Activated CD8-positive, alpha-beta memory T cell treated with anti-CD3 and anti-CD28 coated beads for 48 hours (primary cell): ENCODE results near the gene GSTP1.
"Not testable (repeated sequence)": the region's sequence is repeated elsewhere in the genome, so short reads cannot be mapped to it uniquely, and the experiment has no call there.

Experiments
- DNase-seq, 3 experiments: peaks; one replicate each; pipeline ENCODE4 v3.0.0-alpha.2; 2020; ENCODE audit warnings: low read depth in 2 of 3, low spot score in 2 of 3

The GSTP1 gene

DNA sequence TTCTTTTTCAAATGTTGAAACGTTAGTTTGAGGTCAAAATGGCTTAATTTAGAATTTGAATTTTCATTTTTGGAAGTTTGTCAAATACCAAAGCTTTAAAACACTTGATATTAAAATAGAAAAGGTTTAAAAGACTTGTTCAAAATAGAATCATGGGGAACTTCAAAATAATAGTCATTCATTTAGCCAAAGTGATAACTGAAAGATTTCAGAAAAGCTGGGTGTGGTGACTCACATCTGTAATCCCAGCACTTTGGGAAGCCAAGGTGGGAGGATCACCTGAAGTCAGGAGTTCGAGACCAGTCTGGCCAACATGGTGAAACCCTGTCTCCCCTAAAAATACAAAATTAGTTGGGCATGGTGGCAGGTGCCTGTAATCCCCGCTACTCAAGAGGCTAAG, 10.9 kb downstream of the GSTP1 start:
- DNase-seq = no peak

DNA sequence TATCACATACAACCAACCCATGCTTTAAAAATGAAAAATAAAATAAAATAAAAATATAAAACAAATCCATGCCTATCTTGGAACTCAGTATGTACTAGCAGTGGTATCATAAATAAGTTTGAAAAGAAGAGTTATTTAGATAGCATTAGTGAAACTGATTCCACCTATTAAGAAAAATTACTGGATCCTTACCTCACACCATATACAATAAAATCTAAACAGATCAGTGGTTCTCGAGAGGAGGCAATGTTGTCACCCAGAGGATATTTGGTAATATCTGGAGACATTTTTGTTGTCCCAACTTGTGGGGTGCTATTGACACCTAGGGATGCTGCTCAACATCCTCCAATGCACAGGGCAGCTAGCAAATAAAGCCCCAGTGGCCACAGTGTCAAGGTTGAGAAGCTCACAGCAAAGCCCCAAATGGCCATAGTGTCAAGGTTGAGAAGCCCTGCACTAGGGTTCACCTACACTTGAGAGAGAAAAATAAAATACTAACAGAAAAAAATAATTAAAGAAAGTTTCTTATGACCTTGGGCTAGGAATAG, 13.2 kb downstream of the GSTP1 start:
- no peak for DNase-seq

DNA sequence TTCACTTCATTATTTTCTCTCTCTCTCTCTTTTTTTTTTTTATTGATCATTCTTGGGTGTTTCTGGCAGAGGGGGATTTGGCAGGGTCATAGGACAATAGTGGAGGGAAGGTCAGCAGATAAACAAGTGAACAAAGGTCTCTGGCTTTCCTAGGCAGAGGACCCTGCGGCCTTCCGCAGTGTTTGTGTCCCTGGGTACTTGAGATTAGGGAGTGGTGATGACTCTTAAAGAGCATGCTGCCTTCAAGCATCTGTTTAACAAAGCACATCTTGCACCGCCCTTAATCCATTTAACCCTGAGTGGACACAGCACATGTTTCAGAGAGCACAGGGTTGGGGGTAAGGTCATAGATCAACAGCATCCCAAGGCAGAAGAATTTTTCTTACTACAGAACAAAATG, 13.8 kb downstream of the GSTP1 start:
- DNase-seq = not testable (repeated sequence)

DNA sequence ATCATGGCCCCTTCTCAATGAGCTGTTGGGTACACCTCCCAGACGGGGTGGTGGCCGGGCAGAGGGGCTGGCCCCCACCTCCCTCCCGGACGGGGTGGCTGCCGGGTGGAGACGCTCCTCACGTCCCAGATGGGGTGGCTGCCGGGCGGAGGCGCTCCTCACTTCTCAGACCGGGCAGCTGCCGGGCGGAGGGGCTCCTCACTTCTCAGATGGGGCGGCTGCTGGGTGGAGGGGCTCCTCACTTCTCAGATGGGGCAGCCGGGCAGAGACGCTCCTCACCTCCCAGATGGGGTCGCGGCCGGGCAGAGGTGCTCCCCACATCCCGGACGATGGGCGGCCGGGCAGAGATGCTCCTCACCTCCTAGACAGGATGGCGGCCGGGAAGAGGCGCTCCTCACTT, 14.4 kb downstream of the GSTP1 start:
- DNase-seq = not testable (repeated sequence)

DNA sequence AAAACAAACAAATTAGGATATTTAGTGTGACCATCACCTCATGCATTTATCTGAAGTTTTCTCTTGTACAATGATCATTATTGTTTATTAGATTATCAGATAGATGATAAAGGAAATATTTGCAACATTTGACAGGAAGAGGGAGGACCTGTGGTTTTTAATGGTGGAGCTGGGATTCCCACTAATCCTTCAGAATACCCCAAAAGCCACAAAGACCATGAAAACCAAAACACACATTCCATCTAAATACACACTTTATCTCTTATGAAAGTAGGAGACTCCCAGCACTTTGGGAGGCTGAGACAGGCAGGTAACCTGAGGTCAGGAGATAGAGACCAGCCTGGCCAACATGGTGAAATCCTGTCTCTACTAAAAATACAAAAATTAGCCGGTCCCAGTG, 15.5 kb downstream of the GSTP1 start:
- DNase-seq = no peak

DNA sequence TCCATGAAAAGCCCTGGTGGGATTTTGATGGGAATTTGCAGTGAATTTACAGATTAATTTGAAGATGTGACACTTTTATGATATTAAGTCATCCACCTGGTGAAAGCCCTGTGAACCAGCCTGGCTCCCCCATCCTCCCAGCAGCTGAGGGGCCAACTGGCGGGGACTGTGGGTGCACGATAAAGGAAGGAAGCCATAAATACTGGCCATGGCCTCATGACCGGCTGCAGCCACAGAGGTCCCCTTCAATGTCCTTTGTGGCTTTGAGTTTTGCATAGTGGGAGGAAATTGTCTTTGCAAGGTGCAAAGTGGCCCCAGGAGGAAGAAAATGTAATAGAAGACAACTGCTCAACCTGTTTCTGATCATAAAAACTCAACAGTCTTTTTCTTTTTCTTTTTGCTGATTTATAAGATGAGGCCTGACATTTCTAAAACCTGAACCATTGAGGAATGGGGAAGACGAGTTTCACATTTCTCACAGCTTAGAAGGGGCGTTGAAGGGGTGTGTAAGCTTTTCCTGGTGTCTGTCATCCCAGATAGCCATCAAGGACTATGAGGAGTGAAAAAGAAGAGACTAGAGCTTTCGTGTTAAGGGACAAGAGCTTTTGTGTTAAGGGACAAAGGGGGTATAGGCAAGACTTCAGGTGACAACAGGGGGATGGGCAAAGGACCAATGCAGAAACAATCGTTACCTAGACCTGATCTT, 16.9 kb downstream of the GSTP1 start:
- DNase-seq = no peak

DNA sequence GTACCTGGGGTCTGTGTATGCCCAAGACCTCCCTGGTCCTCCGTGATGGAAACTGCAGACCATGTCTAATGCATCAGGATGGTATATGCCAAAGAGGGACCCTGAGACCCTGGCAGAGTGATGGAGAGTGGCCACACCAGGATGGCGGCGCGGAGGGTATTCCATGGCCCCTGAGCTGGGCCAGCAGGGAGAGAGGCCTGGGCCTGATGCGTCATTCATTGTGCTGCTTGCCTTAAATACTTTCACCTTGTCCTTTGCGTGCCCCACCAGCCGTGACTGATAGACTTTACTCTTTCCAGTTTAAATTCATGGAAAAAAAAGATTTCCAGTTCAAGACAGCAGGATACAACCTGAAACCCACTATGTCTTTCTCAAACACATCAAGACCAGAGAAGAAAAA, 17.5 kb downstream of the GSTP1 start:
- DNase-seq = no peak

DNA sequence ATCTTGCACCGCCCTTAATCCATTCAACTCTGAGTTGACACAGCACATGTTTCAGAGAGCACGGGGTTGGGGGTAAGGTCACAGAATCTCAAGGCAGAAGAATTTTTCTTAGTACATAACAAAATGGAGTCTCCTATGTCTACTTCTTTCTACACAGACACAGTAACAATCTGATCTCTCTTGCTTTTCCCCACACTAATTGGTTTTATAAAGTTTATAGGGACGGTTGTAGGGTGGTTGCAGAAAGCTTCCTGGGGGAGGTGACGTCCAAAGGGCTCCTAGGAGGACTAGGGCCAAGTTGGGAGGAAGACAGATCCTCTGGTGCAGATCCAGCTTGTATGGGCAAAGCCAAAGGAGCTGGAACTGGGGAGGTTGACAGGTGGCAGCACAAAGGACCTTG, 20.5 kb downstream of the GSTP1 start:
- not testable (repeated sequence) for DNase-seq

DNA sequence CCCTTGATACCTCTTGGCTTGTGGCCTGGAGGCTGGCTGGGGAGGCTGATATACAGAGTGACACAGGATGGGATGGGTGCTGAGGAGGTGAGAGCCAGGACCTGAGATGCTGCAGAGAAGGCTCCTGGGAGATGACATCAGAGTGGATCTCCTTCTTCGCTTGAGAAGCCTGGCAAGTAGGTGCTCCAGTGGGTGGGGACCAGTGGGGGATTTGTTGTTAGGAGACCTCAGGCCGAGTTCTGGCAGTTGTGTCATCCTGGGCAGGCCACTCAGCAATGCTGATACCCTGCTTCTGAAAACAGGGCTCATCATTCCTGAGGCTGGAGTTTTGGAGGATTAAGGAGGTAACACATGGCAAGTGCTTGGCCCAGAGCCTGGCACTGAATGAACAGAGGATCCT, 21.2 kb downstream of the GSTP1 start:
- DNase-seq = no peak

DNA sequence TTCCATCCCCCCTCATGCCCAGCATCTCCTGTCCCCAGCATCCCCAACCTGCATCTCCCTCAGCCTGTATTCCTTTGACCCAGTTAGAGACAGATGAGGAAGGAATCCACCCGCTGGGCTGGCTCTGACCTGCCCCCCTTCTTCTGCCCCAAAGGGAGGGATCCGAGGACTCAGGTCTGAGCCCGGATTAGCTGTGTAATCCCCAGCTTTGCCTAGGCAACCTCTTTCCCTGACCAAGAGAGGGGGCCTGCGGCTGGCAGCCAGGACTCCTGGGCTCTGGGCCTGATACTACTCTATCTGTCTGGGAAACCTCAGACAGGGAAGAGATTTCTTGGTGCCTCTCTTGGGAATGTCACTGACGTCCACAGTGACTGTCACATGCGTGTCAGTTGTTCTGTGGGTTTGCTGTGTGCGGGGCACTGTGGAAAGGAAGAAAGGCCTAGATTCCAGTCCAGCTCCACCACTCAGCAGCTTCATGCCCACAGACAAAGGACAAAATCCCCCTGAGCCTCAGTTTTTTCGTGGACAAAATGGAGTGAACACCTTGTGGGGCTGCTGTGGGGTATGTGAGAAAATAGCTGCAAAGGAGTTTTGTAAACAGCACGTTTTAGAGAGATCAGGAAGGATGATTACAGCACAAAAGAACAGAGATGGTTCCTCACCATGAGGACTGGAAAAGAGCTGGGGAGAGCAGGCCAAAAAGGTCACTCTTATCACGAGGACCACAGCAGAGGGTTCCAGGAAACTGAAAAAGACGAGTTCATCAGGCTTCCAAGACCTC, 21.8 kb downstream of the GSTP1 start:
- DNase-seq = no peak

DNA sequence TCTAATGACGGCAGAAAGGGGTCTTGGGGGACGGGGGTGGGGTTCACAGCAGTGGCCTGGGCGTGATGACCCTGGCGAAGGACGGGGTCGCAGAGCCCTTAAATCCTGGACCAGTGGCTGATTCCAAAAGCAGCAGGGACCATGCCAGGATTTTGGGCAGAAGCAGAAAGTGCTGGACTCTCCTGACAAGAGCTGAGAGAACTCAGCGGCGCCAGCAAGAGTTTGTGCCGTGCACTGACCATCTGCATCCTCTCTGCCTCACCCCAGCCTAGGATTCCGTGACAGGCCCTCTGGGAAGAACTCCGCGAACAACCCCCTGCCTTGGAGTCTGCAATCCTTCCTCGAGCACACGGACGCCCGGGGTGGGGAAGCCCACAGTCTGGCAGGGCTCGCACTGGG, 22.5 kb downstream of the GSTP1 start:
- DNase-seq = no peak

DNA sequence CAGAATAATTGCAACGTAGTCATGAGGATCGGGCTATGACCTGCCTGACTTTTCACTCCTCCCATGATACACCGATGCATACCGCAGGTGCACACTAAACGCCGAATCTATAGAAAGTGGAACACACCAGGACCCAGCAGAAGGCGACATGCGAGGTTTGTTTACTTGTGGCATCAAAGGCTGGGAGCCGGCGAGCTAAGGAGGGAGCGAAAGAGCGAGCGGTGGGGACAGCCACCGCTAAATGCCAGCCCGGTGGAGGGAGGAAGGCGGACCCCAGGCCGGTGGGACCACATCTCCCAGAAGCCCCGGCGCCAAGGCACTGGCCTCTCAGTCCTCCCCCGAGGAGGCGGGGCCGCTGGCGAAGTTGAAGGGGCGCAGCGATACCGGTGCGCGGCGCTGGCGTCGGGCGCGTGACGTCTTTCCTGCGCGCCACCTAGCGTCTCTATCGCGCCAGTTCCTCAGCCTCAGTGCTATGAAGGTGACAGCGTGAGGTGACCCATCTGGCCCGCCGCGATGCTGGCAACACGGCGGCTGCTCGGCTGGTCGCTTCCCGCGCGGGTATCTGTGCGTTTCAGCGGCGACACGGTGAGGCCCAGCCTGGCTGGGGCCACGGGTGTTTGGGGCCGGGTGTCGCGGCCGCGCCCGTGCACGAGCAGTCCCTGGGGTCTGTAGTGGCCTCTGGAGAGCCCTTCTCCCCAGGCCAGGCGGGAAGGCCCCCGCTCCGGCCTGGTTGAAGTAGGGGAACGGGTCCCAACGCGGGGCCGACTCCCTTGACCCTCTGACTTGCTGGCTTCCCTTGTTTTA, 23.1 kb downstream of the GSTP1 start, which contains the start of gene NDUFV1:
NDUFV1 (plus strand) TSS at position 445 of the 804 bp plus-strand sequence; CDS start at position 514, 69 bp downstream.
- peak; percentile 87 to 93 (median 88) for DNase-seq

DNA sequence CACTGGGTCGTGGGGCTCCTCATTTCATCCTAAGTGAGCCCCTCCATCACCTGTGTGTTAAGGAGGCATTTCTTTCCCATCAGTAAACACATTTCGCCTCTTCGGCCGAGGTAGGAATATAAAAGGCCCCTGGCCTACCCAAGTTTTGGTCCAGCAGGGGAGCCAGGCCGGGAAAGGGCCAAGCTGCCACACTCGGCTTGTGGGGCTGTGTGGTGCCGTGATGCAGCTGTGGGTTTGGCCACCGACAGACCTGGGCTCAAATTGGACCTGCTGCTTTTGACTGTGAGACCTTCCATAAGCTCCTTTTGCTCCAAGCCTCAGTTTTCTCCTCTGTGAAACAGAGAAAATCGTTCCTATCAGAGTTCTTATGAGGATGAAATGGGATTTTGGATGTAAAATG, 23.9 kb downstream of the GSTP1 start:
- DNase-seq = no peak

DNA sequence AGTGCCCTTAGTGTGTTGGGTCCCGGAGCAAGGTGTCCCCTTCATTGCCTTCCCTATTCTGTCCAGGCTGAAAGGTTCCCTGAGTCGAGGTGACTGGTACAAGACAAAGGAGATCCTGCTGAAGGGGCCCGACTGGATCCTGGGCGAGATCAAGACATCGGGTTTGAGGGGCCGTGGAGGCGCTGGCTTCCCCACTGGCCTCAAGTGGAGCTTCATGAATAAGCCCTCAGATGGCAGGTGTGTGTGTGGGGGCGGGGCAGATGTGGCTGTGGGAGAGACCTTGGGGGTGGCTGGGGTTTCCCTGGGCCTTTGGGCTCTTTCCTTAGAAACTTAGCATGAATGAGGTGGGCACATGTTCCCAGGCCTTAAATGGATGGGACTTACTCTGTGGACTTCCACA, 24.9 kb downstream of the GSTP1 start:
- DNase-seq = no peak

DNA sequence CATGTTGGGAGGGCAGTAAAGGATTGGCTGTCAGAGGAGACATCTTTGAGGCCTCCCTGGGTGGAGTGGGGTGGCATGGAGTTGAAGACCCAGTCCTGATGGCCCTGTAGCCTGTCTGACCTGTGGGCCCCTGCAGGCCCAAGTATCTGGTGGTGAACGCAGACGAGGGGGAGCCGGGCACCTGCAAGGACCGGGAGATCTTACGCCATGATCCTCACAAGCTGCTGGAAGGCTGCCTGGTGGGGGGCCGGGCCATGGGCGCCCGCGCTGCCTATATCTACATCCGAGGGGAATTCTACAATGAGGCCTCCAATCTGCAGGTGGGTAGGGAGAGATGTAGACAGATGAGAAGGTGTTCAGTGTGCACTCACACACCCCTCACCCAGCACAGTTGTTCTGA, 25.7 kb downstream of the GSTP1 start:
- no peak for DNase-seq

DNA sequence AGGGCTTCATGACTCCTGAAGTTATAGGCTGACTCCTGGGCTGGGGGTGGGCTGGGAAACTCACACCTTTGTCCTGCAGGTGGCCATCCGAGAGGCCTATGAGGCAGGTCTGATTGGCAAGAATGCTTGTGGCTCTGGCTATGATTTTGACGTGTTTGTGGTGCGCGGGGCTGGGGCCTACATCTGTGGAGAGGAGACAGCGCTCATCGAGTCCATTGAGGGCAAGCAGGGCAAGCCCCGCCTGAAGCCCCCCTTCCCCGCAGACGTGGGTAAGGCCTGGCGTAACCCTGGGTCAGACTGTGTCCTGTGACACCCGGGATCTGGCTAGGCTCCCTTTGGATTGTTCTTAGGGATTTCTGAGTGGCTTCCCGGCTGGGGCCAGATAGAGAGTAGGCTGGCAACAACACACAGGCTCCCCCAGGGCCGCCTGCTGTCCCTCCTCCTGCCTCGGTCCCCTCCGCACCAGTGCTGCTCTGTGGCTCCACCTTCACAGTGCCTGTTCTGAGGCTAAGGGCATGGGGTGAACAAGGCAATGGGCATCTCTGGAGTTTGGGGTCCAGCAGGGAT, 26.8 kb downstream of the GSTP1 start:
- DNase-seq = no peak

DNA sequence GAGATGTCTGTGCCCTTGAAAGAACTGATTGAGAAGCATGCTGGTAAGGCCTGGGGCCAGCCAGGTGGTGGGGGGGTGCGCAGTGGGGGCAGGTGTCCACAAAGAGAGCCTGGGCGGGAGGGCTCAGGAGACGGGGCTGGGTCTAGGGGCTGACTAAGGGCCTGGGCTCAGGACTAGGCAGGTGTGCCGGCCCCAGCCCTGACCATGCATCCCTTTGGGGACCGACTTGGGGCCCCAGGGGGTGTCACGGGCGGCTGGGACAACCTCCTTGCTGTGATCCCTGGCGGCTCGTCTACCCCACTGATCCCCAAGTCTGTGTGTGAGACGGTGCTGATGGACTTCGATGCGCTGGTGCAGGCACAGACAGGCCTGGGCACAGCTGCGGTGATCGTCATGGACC, 27.6 kb downstream of the GSTP1 start:
- DNase-seq = no peak

DNA sequence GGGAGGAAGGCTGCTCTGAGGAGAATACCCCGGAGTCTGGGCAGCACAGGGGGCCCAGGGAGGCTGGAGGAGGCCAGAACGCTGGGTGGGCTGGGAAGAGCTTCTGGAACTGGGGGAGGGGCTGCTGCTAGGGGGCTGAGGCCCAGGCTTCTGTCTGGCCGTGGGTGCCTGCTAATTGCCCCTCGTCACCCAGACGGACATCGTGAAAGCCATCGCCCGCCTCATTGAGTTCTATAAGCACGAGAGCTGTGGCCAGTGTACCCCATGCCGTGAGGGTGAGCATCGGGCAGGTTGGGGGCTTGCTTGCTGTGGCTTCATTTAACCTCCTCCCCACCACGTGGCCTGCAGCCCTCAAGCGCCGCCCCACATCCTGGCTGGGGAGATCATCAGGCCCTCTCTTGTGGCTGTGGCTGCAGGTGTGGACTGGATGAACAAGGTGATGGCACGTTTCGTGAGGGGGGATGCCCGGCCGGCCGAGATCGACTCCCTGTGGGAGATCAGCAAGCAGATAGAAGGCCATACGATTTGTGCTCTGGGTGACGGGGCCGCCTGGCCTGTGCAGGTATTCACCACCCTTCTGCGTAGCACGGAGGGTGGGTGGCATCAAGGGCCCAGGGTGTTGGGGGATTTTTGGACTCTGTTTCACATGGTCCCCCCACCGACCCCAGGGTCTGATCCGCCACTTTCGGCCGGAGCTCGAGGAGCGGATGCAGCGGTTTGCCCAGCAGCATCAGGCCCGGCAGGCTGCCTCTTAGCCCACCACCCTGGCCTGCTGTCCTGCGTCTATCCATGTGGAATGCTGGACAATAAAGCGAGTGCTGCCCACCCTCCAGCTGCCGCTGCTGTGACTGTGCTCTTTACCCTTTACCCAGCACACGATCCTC, 28.3 kb downstream of the GSTP1 start:
- DNase-seq = no peak

DNA sequence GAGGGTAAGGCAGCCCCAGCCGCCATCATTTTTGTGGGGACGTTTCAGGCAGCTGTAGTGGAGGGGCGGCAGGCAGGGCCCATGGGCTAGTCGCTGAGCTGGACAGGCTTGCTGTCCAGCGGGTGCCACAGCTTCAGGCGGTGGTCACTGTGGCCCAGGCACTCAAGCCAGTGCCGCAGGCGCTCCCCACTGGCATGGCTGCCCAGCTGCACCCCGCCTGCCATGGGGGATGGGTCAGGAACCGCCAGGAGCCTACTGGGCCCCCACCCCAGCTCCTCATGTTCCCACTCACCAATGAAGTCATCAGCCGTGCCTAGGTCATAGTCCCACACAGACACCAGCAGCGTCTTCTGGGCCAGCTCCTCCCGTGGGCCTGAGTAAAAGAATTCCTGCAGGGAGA, 29.1 kb downstream of the GSTP1 start:
- DNase-seq = no peak

DNA sequence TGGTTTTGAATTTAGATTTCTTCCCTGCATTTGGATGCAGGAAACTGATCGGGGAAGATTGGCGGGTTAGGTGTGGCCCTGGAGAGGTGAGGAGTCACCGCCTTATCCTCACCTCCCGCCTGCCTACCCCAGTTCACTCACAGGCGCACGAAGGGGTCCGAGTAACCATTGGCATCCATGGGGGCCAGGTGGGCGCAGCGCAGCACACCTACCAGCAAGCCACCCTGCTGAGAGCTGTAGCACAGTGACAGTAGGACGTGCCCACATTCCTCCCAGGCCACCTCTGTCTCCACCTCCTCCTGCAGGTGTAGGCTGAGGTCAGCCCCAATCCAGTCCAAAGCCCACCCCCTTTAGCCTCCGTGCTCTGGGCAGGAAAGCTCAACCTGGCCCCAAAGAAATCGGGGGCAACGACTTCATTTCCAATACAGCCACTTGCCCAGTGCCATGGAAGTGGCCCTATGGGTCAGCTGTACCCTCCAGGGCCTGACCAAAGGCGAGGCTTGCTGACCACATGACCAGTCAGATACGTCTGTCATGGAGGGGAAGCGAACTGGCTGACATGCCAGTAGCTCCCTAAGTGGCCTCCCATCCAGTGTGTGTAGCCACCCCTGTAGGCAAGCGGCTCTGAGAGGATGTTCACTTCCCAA, 29.8 kb downstream of the GSTP1 start:
- DNase-seq = no peak
